Body of pancreas (tissue), 4 donors: ENCODE data around the gene PPCDC. TPM values are rescaled to one million over a fixed set of nuclear protein-coding genes. Genes with fewer than 3 reads are reported as not detected.

Source experiments
- ATAC-seq: fragments of 150-250 bp; one replicate; pipeline ENCODE4 v1.9.1; 2016
- DNase-seq, 4 donors: peaks; one replicate each; pipeline ENCODE4 v3.0.0-alpha.2; 2019
- H3K27ac ChIP-seq, 4 donors: fragments of 200-600 bp; sonication (generic); 1 replicate in 3 of 4; 2 replicates in 1 of 4; pipeline versions ENCODE4 v1.5.1 to v1.6.1; 2016 to 2019; ENCODE audit warnings: mild to moderate bottlenecking in 1 of 4, mixed read lengths in 1 of 4, moderate library complexity in 1 of 4
- H3K27me3 ChIP-seq, 2 donors: fragments of 200-600 bp; sonication (generic); one replicate each; pipeline ENCODE4 v1.6.0; 2016; ENCODE audit warnings: mild to moderate bottlenecking in 1 of 2
- H3K36me3 ChIP-seq, 2 donors: fragments of 200-600 bp; sonication (generic); replicated peaks in 1 of 2; 2 replicates each; pipeline ENCODE4 v1.5.1; 2016; ENCODE audit warnings: low read depth in 2 of 2; ENCODE audit not compliant: insufficient read depth in 1 of 2
- H3K4me1 ChIP-seq: fragments of 200-600 bp; sonication (generic); one replicate; pipeline ENCODE4 v1.6.0; 2016
- H3K4me3 ChIP-seq, 2 donors: fragments of 200-600 bp; sonication (generic); 1 replicate in 1 of 2; 2 replicates in 1 of 2; pipeline ENCODE4 v1.5.1; 2016 to 2019
- H3K9me3 ChIP-seq, 3 donors: fragments of 200-600 bp; sonication (generic); 1 replicate in 2 of 3; 2 replicates in 1 of 3; pipeline ENCODE4 v1.5.1; 2016
- POLR2A ChIP-seq, 3 donors: fragments of 450-650 bp; IDR thresholded peaks; one replicate each; pipeline ENCODE4 v1.6.1; 2016; ENCODE audit warnings: antibody characterized with exemption in 3 of 3, mild to moderate bottlenecking in 2 of 3
- WGBS, 2 donors: methylation state at CpG; one replicate each; pipeline ENCODE4 v1.1.5; 2017; 5-methylcytosine and 5-hydroxymethylcytosine counted together
- intact Hi-C: fragments of 100-400 bp; cut with DNase I; formaldehyde crosslinking; loops from one replicate; pipeline ENCODE4 v1.15.1; 2023
- total RNA-seq, 2 donors: library from RNA; depleted of rRNA; stranded (reverse); fragments of >200 nt; gene quantifications; one replicate each; pipeline ENCODE4 v1.1.0, GENCODE V29; 2016
- TF ChIP-seq, protein P1 (sequence below), 7 experiments: fragments of 450-650 bp in 4 of 7; fragments of 200-600 bp in 3 of 7; sonication (generic) in 3 of 7; IDR thresholded peaks; one replicate each; pipeline ENCODE4 v1.5.1; 2016 to 2019; ENCODE audit warnings: antibody characterized with exemption in 7 of 7

Gene PPCDC
- total RNA-seq, 2 donors from 2014 or later, result 12.5 to 13.2 TPM

GRCh38 chr15:75067123-75067830, 43.9 kb downstream of the PPCDC start:
- Histone ChIP-seq H3K36me3 (no peaks in the 10 kb centered on the region), H3K4me3 (no peak overlapping the region), H3K9me3 (no peaks in the 10 kb centered on the region), H3K27me3 (no peaks in the 10 kb centered on the region), H3K4me1 (peaks cover 15% of the 10 kb centered on the region), H3K27ac (no peak overlapping the region)
- ATAC-seq (no peak), DNase-seq (no peak)
- WGBS, 2 donors, result 73% methylated on average over 3 of the region's 3 CpGs
- TF ChIP-seq, protein P1, sequence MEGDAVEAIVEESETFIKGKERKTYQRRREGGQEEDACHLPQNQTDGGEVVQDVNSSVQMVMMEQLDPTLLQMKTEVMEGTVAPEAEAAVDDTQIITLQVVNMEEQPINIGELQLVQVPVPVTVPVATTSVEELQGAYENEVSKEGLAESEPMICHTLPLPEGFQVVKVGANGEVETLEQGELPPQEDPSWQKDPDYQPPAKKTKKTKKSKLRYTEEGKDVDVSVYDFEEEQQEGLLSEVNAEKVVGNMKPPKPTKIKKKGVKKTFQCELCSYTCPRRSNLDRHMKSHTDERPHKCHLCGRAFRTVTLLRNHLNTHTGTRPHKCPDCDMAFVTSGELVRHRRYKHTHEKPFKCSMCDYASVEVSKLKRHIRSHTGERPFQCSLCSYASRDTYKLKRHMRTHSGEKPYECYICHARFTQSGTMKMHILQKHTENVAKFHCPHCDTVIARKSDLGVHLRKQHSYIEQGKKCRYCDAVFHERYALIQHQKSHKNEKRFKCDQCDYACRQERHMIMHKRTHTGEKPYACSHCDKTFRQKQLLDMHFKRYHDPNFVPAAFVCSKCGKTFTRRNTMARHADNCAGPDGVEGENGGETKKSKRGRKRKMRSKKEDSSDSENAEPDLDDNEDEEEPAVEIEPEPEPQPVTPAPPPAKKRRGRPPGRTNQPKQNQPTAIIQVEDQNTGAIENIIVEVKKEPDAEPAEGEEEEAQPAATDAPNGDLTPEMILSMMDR (IDR thresholded peaks at IDR 0.05), result no peak
- TF ChIP-seq POLR2A (IDR thresholded peaks at IDR 0.05), result no peak
- intact Hi-C loops, result no loop called here

- Histone ChIP-seq H3K9me3 (no peaks in the 10 kb centered on the region), H3K27me3 (no peaks in the 10 kb centered on the region), H3K36me3 (no peaks in the 10 kb centered on the region), H3K4me1 (peaks cover 15% of the 10 kb centered on the region), H3K27ac (no peak overlapping the region), H3K4me3 (no peak overlapping the region)
- TF ChIP-seq, protein P1 (IDR thresholded peaks at IDR 0.05), result no peak
- no peak for TF ChIP-seq POLR2A (IDR thresholded peaks at IDR 0.05)
- intact Hi-C loops, result no loop called here
- DNase-seq (no peak), ATAC-seq (no peak)
These were observed 45.4 kb downstream of the PPCDC start for GRCh38 chr15:75068748-75069147.

DNA sequence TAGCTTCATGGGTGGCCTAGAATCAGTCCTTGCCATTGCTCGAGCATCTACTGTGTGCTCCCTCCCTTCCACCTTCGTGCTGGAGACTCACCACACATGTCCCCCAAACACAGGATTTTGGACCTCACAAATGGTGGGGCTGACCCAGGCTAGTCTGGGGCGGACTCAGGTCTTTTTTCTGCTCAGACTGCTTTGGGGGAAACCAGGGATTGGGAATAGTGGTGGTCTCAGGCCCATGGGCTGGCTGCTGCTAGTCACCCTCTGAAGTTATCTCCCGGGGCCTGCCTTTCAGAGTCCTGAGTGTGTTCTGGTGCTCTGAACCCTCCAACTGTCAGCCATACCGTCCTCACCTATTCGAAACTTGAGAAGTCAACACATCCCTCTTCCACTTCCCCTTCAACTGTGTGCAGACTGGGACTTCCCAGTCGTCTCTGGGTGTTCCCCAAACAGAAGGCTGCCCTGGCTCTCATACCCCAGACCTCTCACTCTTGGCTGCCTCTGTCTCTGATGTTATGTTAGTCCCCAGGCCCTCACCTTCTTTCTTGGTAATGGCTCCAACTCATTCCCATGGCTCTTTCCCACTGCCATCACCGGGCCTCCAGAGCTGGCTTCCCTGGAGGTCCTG, 46.0 kb downstream of the PPCDC start:
- H3K27ac ChIP-seq, result no peak overlapping the region
- WGBS, 2 donors, result 70 to 86% methylated on average over 7 to 8 of the region's 8 CpGs
- intact Hi-C loops, result no loop called here
- no peaks in the 10 kb centered on the region for H3K9me3 ChIP-seq
- ATAC-seq, result no peak
- peaks cover 15% of the 10 kb centered on the region for H3K4me1 ChIP-seq
- H3K4me3 ChIP-seq, result no peak overlapping the region
- TF ChIP-seq POLR2A (IDR thresholded peaks at IDR 0.05), result no peak
- TF ChIP-seq, protein P1 (IDR thresholded peaks at IDR 0.05), result no peak
- peak in 1 of 4 donors; percentile 46 for DNase-seq
- no peaks in the 10 kb centered on the region for H3K36me3 ChIP-seq
- H3K27me3 ChIP-seq, result no peaks in the 10 kb centered on the region

- 73 to 88% methylated on average over 3 to 4 of the region's 4 CpGs for WGBS, 2 donors
- no peak overlapping the region for H3K27ac ChIP-seq
- ATAC-seq, result no peak
- H3K27me3 ChIP-seq, result no peaks in the 10 kb centered on the region
- intact Hi-C loops, result no loop called here
- no peak for DNase-seq
- no peaks in the 10 kb centered on the region for H3K36me3 ChIP-seq
- TF ChIP-seq POLR2A (IDR thresholded peaks at IDR 0.05), result no peak
- TF ChIP-seq, protein P1 (IDR thresholded peaks at IDR 0.05), result no peak
- H3K4me3 ChIP-seq, result no peak overlapping the region
- H3K9me3 ChIP-seq, result no peaks in the 10 kb centered on the region
- peaks cover 3% of the 10 kb centered on the region for H3K4me1 ChIP-seq
These were observed 47.3 kb downstream of the PPCDC start for GRCh38 chr15:75070674-75071073.

GRCh38 chr15:75073197-75073596, 49.8 kb downstream of the PPCDC start:
- no peak for ATAC-seq
- H3K27me3 ChIP-seq, result no peaks in the 10 kb centered on the region
- H3K4me1 ChIP-seq, result no peaks in the 10 kb centered on the region
- no peaks in the 10 kb centered on the region for H3K9me3 ChIP-seq
- H3K36me3 ChIP-seq, result no peaks in the 10 kb centered on the region
- H3K4me3 ChIP-seq, result no peak overlapping the region
- intact Hi-C loops, result no loop called here
- no peak for TF ChIP-seq POLR2A (IDR thresholded peaks at IDR 0.05)
- TF ChIP-seq, protein P1 (IDR thresholded peaks at IDR 0.05), result no peak
- H3K27ac ChIP-seq, result no peak overlapping the region
- peak in 1 of 4 donors; percentile 62 for DNase-seq
- WGBS, 2 donors, result 77 to 83% methylated on average over 3 of the region's 3 CpGs
